K562 (cell line): Measurements from ENCODE around the gene ZMYM1. TPM values are rescaled to one million over a fixed set of nuclear protein-coding genes. Genes with fewer than 3 reads are reported as not detected.

ENCODE experiments used
- ATAC-seq: fragments of 200-7000 bp; cut with Tn5 transposase; 3 replicates; pipeline ENCODE4 v1.9.1; 2020; ENCODE audit warnings: moderate library complexity
- BruUV-seq: library from RNA; stranded (reverse); fragments of 400-500 nt; replicated peaks from 2 replicates; lab custom pipeline; 2021; lab: Mats Ljungman, UMichigan
- CTCF ChIA-PET: fragments of 300-600 bp; formaldehyde crosslinking; extraction: SDS; loops from one replicate; lab custom pipeline; 2021; ENCODE audit warnings: low intra/inter-chr PET ratio; lab: Yijun Ruan, JAX
- POLR2A ChIA-PET: fragments of 300-600, 350-650 bp; sonication (Branson Sonifier 250); formaldehyde crosslinking; extraction: SDS; loops from one replicate; lab custom pipeline; 2021; ENCODE audit warnings: antibody characterized with exemption, inconsistent platforms; lab: Yijun Ruan, JAX
- DNase-seq, 4 experiments: peaks; one replicate each; pipeline versions ENCODE4 v3.0.0 to v3.0.0-alpha.2; 2011 to 2018; ENCODE audit warnings: low spot score in 3 of 4, mixed read lengths in 3 of 4; ENCODE audit errors: extremely low read depth in 1 of 4
- FAIRE-seq: peaks from 2 replicates; lab custom pipeline; 2011; peaks lifted over from hg19 to GRCh38; lab: Jason Lieb, UNC
- H2AFZ ChIP-seq: 2 replicates; pipeline ENCODE4 v1.6.0; 2011; ENCODE audit warnings: low read depth, low read length, control low read depth, inconsistent platforms
- H3K27ac ChIP-seq: fragments of 200-600 bp; 3 replicates; pipeline ENCODE4 v1.8.0; 2011; ENCODE audit warnings: low read depth, mild to moderate bottlenecking, control low read depth, inconsistent platforms, low read length, moderate library complexity, mixed read lengths; ENCODE audit errors: extremely low read depth
- H3K27me3 ChIP-seq, 2 experiments: fragments of 300-600 bp in 1 of 2; 2 replicates in 1 of 2; 3 replicates in 1 of 2; pipeline versions ENCODE4 v1.6.0 to v1.8.0; 2011; ENCODE audit warnings: inconsistent platforms in 2 of 2, low read length in 2 of 2, mild to moderate bottlenecking in 1 of 2, mixed read lengths in 1 of 2, moderate library complexity in 1 of 2; ENCODE audit not compliant: control insufficient read depth in 2 of 2, insufficient read depth in 2 of 2
- H3K36me3 ChIP-seq: fragments of 300-600 bp; 3 replicates; pipeline ENCODE4 v1.8.0; 2011; ENCODE audit warnings: mild to moderate bottlenecking, low read length, inconsistent platforms; ENCODE audit not compliant: control insufficient read depth, insufficient read depth
- H3K4me1 ChIP-seq, 2 experiments: fragments of 200-600 bp in 1 of 2; replicated peaks in 1 of 2; 2 replicates in 1 of 2; 3 replicates in 1 of 2; pipeline versions ENCODE4 v1.5.1 to v1.8.0; 2011; ENCODE audit warnings: inconsistent platforms in 2 of 2, low read length in 2 of 2, mild to moderate bottlenecking in 1 of 2, mixed read lengths in 1 of 2, moderate library complexity in 1 of 2; ENCODE audit not compliant: control insufficient read depth in 2 of 2, insufficient read depth in 2 of 2
- H3K4me2 ChIP-seq: 2 replicates; pipeline ENCODE4 v1.6.1; 2011; ENCODE audit warnings: low read length, control low read depth, inconsistent platforms, mixed read lengths; ENCODE audit not compliant: insufficient read depth
- H3K4me3 ChIP-seq: fragments of 200-600 bp; sonication (generic), shearing (Covaris generic); 2 replicates; pipeline ENCODE4 v1.5.1; 2016; ENCODE audit warnings: control low read depth, inconsistent platforms
- H3K79me2 ChIP-seq: fragments of 200-600 bp; 3 replicates; pipeline ENCODE4 v1.8.0; 2011; ENCODE audit warnings: low read length, inconsistent platforms; ENCODE audit not compliant: control insufficient read depth, insufficient read depth
- H3K9ac ChIP-seq, 2 experiments: 2 replicates each; pipeline versions ENCODE4 v1.6.0 to v1.6.1; 2011; ENCODE audit warnings: low read depth in 2 of 2, low read length in 2 of 2, control low read depth in 1 of 2, inconsistent platforms in 1 of 2, mild to moderate bottlenecking in 1 of 2, mixed read lengths in 1 of 2; ENCODE audit not compliant: insufficient read depth in 1 of 2
- H3K9me1 ChIP-seq: one replicate; pipeline ENCODE4 v1.6.0; 2011; ENCODE audit warnings: inconsistent platforms, mild to moderate bottlenecking, low read length, moderate library complexity; ENCODE audit not compliant: control insufficient read depth, insufficient read depth
- H3K9me3 ChIP-seq: replicated peaks from 2 replicates; pipeline ENCODE4 v1.5.1; 2011; ENCODE audit warnings: low read depth, low read length, inconsistent platforms; ENCODE audit not compliant: control insufficient read depth, insufficient read depth
- H4K20me1 ChIP-seq: replicated peaks from 2 replicates; pipeline ENCODE4 v1.6.1; 2011; ENCODE audit warnings: low read length, inconsistent platforms, mixed read lengths; ENCODE audit not compliant: control insufficient read depth, insufficient read depth
- FOXJ3 ChIP-seq: sonication (generic); formaldehyde crosslinking; IDR thresholded peaks from 2 replicates; pipeline ENCODE4 v1.4.0; 2020; ENCODE audit warnings: mild to moderate bottlenecking, missing genetic modification reagents
- FUS ChIP-seq: fragments of 200-400 bp; formaldehyde crosslinking; optimal IDR thresholded peaks from 2 replicates; pipeline ENCODE3; 2017; ENCODE audit warnings: low read depth, low read length
- KDM5B ChIP-seq: fragments of 200-600 bp; sonication (generic); IDR thresholded peaks from 2 replicates; pipeline ENCODE4 v1.6.1; 2012; ENCODE audit warnings: low read depth, mild to moderate bottlenecking, moderate library complexity, low read length, control low read depth, inconsistent platforms; ENCODE audit not compliant: insufficient replicate concordance
- RFX1 ChIP-seq: fragments of 450-650 bp; IDR thresholded peaks from 2 replicates; pipeline ENCODE4 v1.6.1; 2016; ENCODE audit warnings: mild to moderate bottlenecking, moderate library complexity
- RFX7 ChIP-seq: fragments of 250-450 bp; sonication (Bioruptor Pico); IDR thresholded peaks from 2 replicates; pipeline ENCODE4 v1.5.1; 2021; ENCODE audit warnings: mild to moderate bottlenecking
- TAF15 ChIP-seq: fragments of 200-400 bp; formaldehyde crosslinking; IDR thresholded peaks from 2 replicates; pipeline ENCODE4 v1.6.1; 2017; ENCODE audit warnings: mild to moderate bottlenecking, low read depth, low read length, moderate library complexity
- XRCC3 ChIP-seq: fragments of 450-650 bp; IDR thresholded peaks from 2 replicates; pipeline ENCODE4 v1.6.1; 2017; ENCODE audit warnings: mild to moderate bottlenecking, moderate library complexity
- ZBTB40 ChIP-seq, 2 experiments: fragments of 450-650 bp in 1 of 2; sonication (generic) in 1 of 2; formaldehyde crosslinking in 1 of 2; IDR thresholded peaks; 2 replicates each; pipeline versions ENCODE4 v1.7.1 to v1.9.0; 2016 to 2022; ENCODE audit warnings: inconsistent platforms in 1 of 2, mild to moderate bottlenecking in 1 of 2, missing genetic modification reagents in 1 of 2
- ZNF311 ChIP-seq: fragments of 250-450 bp; sonication (Bioruptor Pico); IDR thresholded peaks from 2 replicates; pipeline ENCODE4 v1.4.0; 2020; ENCODE audit warnings: mild to moderate bottlenecking, moderate library complexity
- ZNF766 ChIP-seq: fragments of 200-800 bp; sonication (Bioruptor generic); conservative IDR thresholded peaks from 2 replicates; pipeline ENCODE4 v1.6.1; 2016; ENCODE audit warnings: missing genetic modification characterization, missing compliant biosample characterization
- WGBS: fragments of 100-300 bp; shearing (Covaris generic); methylation state at CpG from one replicate; pipeline ENCODE4 v1.1.6; 2016; ENCODE audit warnings: low coverage, mixed read lengths; ENCODE audit not compliant: insufficient coverage; ENCODE audit errors: missing lambda C conversion rate; 5-methylcytosine and 5-hydroxymethylcytosine counted together
- in situ Hi-C: fragments of 300-500 bp; cut with MboI; formaldehyde crosslinking; loops from 4 replicates; pipeline ENCODE4 v1.15.0; 2018; ENCODE audit warnings: inconsistent platforms, mixed read lengths
- intact Hi-C: fragments of 100-400 bp; cut with micrococcal nuclease; formaldehyde crosslinking; loops from 2 replicates; pipeline ENCODE4 v1.14.2; 2022
- polyA plus RNA-seq, 8 experiments: library from polyadenylated mRNA; depleted of rRNA in 4 of 8; stranded (reverse) in 5 of 8; unstranded in 3 of 8; fragments of >200 nt; fragmentation: Nextera tagmentation in 2 of 8; fragmentation: Illumina TruSeq in 1 of 8; extraction: Ambion mirVana in 2 of 8; extraction: Trizol in 1 of 8; gene quantifications; 2 replicates each; pipeline versions ENCODE4 v1.2.1 to v1.2.3, GENCODE V29; 2011 to 2014; ENCODE audit warnings: inconsistent platforms in 1 of 8, missing spikeins in 1 of 8
- total RNA-seq, 7 experiments: library from RNA; depleted of rRNA in 6 of 7; stranded (reverse); fragments of >200 nt in 6 of 7; fragmentation: Illumina TruSeq in 2 of 7; extraction: Trizol in 2 of 7; gene quantifications; 2 replicates each; pipeline versions ENCODE4 v1.2.1 to v1.2.3, GENCODE V29; 2011 to 2021; ENCODE audit warnings: low replicate concordance in 1 of 7
- TF ChIP-seq, protein P1 (sequence below), 2 experiments: fragments of 450-650 bp in 1 of 2; sonication (generic) in 1 of 2; formaldehyde crosslinking; conservative IDR thresholded peaks; 2 replicates each; pipeline versions ENCODE4 v1.4.0 to v1.8.1; 2020 to 2022; ENCODE audit warnings: mild to moderate bottlenecking in 1 of 2, missing genetic modification reagents in 1 of 2

ZMYM1 gene
- total and polyA plus RNA-seq, 9 of the 15 experiments (the other 6 are each of a cell fraction or from before 2014, with no cell fraction given) = 7.5 to 25.4 (median 15.8) TPM

GRCh38 chr1:35126546-35126945 lies 47.4 kb downstream of the ZMYM1 start:
- no peaks in the 10 kb centered on the region for H3K9me1 ChIP-seq
- H3K9ac ChIP-seq = no peak overlapping the region
- no peaks in the 10 kb centered on the region for H3K79me2 ChIP-seq
- intact Hi-C loops (no loop called here), in situ Hi-C loops (no loop called here)
- ATAC-seq (no peak), DNase-seq (no peak), FAIRE-seq (no peak)
- BruUV-seq = no TSS peak
- ChIA-PET POLR2A (interaction anchor here (1.0 kb wide), 1 partner anchor 37 kb away, joined by 3 read pairs; no protein-coding TSS in a partner anchor), CTCF (no interaction called here)
- H3K9me3 ChIP-seq = peaks cover 5% of the 10 kb centered on the region
- WGBS = 6% methylated on average over 1 of the region's 1 CpG
- no peak overlapping the region for H3K4me3 ChIP-seq
- no peaks in the 10 kb centered on the region for H3K36me3 ChIP-seq
- no peak overlapping the region for H3K4me2 ChIP-seq
- H3K27me3 ChIP-seq = no peaks in the 10 kb centered on the region
- peaks cover 0 to 7% of the 10 kb centered on the region in 2 experiments; a peak in 1 of 5 replicates for H3K4me1 ChIP-seq
- H4K20me1 ChIP-seq = no peaks in the 10 kb centered on the region
- H2AFZ ChIP-seq = no peak overlapping the region
- H3K27ac ChIP-seq = no peak overlapping the region
- TF ChIP-seq, protein P1, sequence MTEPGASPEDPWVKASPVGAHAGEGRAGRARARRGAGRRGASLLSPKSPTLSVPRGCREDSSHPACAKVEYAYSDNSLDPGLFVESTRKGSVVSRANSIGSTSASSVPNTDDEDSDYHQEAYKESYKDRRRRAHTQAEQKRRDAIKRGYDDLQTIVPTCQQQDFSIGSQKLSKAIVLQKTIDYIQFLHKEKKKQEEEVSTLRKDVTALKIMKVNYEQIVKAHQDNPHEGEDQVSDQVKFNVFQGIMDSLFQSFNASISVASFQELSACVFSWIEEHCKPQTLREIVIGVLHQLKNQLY (CRISPR knock-in tag; conservative IDR thresholded peaks at IDR 0.05) = no peak
- no peak for TF ChIP-seq ZBTB40 (IDR thresholded peaks at IDR 0.05)
- no peak for TF ChIP-seq ZBTB40 (CRISPR knock-in tag; IDR thresholded peaks at IDR 0.05)
- TF ChIP-seq XRCC3 = no peak
- TF ChIP-seq FOXJ3 (CRISPR knock-in tag) = no peak
- TF ChIP-seq ZNF311 (CRISPR knock-in tag) = no peak
- TF ChIP-seq FUS = no peak
- no peak for TF ChIP-seq KDM5B
- TF ChIP-seq RFX1 = no peak
- TF ChIP-seq TAF15 = no peak
- no peak for TF ChIP-seq ZNF766 (CRISPR knock-in tag)
- TF ChIP-seq RFX7 = no peak
